Heart left ventricle (tissue), 16 donors: ENCODE results near the gene CCDC68. TPM values are rescaled to one million over a fixed set of nuclear protein-coding genes. Genes with fewer than 3 reads are reported as not detected.

ENCODE experiments used
- ATAC-seq, 4 donors: fragments of 200-7000 bp; cut with Tn5 transposase; one replicate each; pipeline ENCODE4 v1.9.1; 2020 to 2022; ENCODE audit warnings: moderate library complexity in 4 of 4, mild to moderate bottlenecking in 3 of 4, moderate number of reproducible peaks in 1 of 4
- DNase-seq, 5 donors: peaks; one replicate each; pipeline ENCODE4 v3.0.0-alpha.2; 2020
- H3K27ac ChIP-seq, 12 donors: fragments of 200-600 bp; sonication (generic) in 4 of 12; one replicate each; pipeline versions ENCODE4 v1.5.0 to v1.8.0; 2016 to 2022; ENCODE audit warnings: mild to moderate bottlenecking in 2 of 12
- H3K27me3 ChIP-seq, 9 donors: fragments of 200-600 bp; sonication (generic) in 2 of 9; one replicate each; pipeline versions ENCODE4 v1.5.1 to v1.8.0; 2016 to 2022; ENCODE audit warnings: mild to moderate bottlenecking in 3 of 9
- H3K36me3 ChIP-seq, 9 donors: fragments of 200-600 bp; sonication (generic) in 2 of 9; one replicate each; pipeline versions ENCODE4 v1.5.0 to v1.8.0; 2018 to 2022; ENCODE audit warnings: mild to moderate bottlenecking in 2 of 9
- H3K4me1 ChIP-seq, 12 donors: fragments of 200-600 bp; sonication (generic) in 4 of 12; one replicate each; pipeline versions ENCODE4 v1.5.0 to v1.8.0; 2016 to 2022; ENCODE audit warnings: mild to moderate bottlenecking in 3 of 12
- H3K4me3 ChIP-seq, 12 donors: fragments of 200-600 bp; sonication (generic) in 4 of 12; one replicate each; pipeline versions ENCODE4 v1.5.0 to v1.8.0; 2017 to 2022; ENCODE audit warnings: mild to moderate bottlenecking in 9 of 12, moderate library complexity in 4 of 12
- H3K9me3 ChIP-seq, 12 donors: fragments of 200-600 bp; sonication (generic) in 4 of 12; one replicate each; pipeline versions ENCODE4 v1.5.0 to v1.8.0; 2016 to 2022; ENCODE audit warnings: mild to moderate bottlenecking in 1 of 12
- CTCF ChIP-seq, 12 donors: fragments of 200-600 bp; sonication (generic) in 4 of 12; IDR thresholded peaks; one replicate each; pipeline versions ENCODE4 v1.5.0 to v1.8.0; 2018 to 2022; ENCODE audit warnings: antibody characterized with exemption in 12 of 12, mild to moderate bottlenecking in 5 of 12
- POLR2A ChIP-seq, 2 donors: fragments of 450-650 bp; IDR thresholded peaks; one replicate each; pipeline ENCODE4 v1.6.1; 2017; ENCODE audit warnings: antibody characterized with exemption in 2 of 2, mild to moderate bottlenecking in 2 of 2, moderate library complexity in 2 of 2
- WGBS, 4 donors: extraction: QIAGEN DNeasy Blood & Tissue Kit in 2 of 4; methylation state at CpG; one replicate each; pipeline versions ENCODE4 v1.1.5 to v1.1.7; 2013 to 2018; 5-methylcytosine and 5-hydroxymethylcytosine counted together
- intact Hi-C, 10 donors: fragments of 100-400 bp; cut with DNase I; formaldehyde crosslinking; loops; one replicate each; pipeline versions ENCODE4 v1.11.1 to v1.14.2; 2022
- polyA plus RNA-seq, 2 donors: library from polyadenylated mRNA; stranded (reverse); fragments of 200-250 nt; gene quantifications; one replicate each; pipeline ENCODE4 v1.2.3, GENCODE V29; 2013
- total RNA-seq, 9 donors: library from RNA; depleted of rRNA in 2 of 9; stranded (reverse); fragments of >200 nt in 2 of 9; fragmentation: NEBNext Ultra II Directional in 3 of 9; extraction: Animal tissue kit (Norgen Biotek cat#: 25700) in 3 of 9; gene quantifications; one replicate each; pipeline versions ENCODE4 v1.1.0 to v1.2.4, GENCODE V29; 2016 to 2023
- donor health status: ischemic (EF 13 %, LVEDD 7.1; RV severe dilation, severe dysfunction).
- donor health status: healthy with polysubstance abuse.
- donor health status: DM: no; HTN: yes; CAD: no.
- donor health status: DM: no; HTN: no; CAD: no.
- donor health status: ischemic (EF 25% LVEDD 6.9; RV normal size, moderate dysfunction).
- donor health status: ischemic (EF 25% LVEDD 5.7; RV mildly dilated, moderate dysfunction).
- donor health status: healthy.
- donor health status: DM: yes; HTN: yes; CAD: no.
- donor health status: ischemic (EF 35%, LVEDD 5.7; RV mildly dilated, moderate dysfunction).
- donor health status: nonischemic (EF 11% LVEDD 7.7; RV severe dilation, severe dysfunction).
- donor health status: DM: yes; HTN: yes; CAD: no.
- donor health status: PGD.
- donor health status: ischemic (EF 29% LVEDD 5.4; RV normal size, mild dysfunction).
- donor health status: nonischemic (EF 23%, LVEDD 6.1; RV moderate dilation, normal function).

Gene CCDC68
- total and polyA plus RNA-seq, 11 donors: 2.0 to 11.6 (median 4.2) TPM

DNA sequence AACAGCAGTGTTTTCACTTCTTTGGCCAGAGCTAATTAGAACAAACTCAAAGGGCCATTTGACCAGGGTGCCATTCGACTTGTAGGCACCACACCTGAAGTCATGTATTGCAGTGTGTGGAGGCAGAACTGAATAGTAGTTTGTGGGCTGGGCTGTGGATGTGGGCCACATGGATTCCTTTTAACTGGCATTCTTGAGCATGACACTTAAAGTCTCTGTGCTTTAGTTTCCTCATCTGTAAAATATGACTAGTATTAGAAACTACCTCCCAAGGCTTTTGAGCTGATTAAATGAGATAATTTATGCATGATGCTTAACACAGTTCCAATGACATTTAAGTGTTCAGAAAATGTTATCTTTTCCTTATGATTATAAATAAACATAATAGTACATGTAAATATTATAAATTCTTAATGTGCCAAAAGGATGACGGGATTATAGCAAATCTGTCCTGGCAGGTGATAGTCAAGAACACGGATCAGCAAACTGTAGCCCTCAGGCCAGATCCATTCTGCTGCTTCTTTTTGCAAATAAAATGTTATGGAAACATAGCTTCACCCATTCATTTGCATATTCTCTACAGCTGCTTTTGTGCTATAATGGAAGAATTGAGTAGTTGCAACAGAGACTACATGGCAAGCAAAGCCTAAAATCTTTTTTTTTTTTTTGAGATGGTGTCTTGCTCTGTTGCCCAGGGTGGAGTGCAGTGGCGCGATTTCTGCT, 36.3 kb upstream of the CCDC68 start:
- Histone ChIP-seq H3K27me3 (no peaks in the 10 kb centered on the region), H3K36me3 (no peaks in the 10 kb centered on the region), H3K27ac (no peak overlapping the region), H3K4me3 (no peak overlapping the region), H3K4me1 (no peaks in the 10 kb centered on the region), H3K9me3 (no peaks in the 10 kb centered on the region)
- intact Hi-C loops: no loop called here
- TF ChIP-seq POLR2A (IDR thresholded peaks at IDR 0.05) (no peak), CTCF (IDR thresholded peaks at IDR 0.05) (no peak)
- no peak for DNase-seq
- 95 to 96% (median 95%) methylated on average over 5 of the region's 5 CpGs for WGBS, 4 donors
- ATAC-seq: no peak

- ATAC-seq: no peak
- Histone ChIP-seq H3K27me3 (no peaks in the 10 kb centered on the region), H3K4me3 (no peak overlapping the region), H3K36me3 (no peaks in the 10 kb centered on the region), H3K4me1 (no peaks in the 10 kb centered on the region), H3K9me3 (no peaks in the 10 kb centered on the region), H3K27ac (no peak overlapping the region)
- no peak for DNase-seq
- TF ChIP-seq POLR2A (IDR thresholded peaks at IDR 0.05) (no peak), CTCF (IDR thresholded peaks at IDR 0.05) (no peak)
- intact Hi-C loops: no loop called here
- WGBS, 4 donors: 68 to 75% (median 72%) methylated on average over 4 of the region's 4 CpGs
Observed at GRCh38 chr18:54991981-54992380, 32.7 kb upstream of the CCDC68 start.

GRCh38 chr18:54984908-54985307, 25.6 kb upstream of the CCDC68 start:
- Histone ChIP-seq H3K27me3 (no peaks in the 10 kb centered on the region), H3K36me3 (no peaks in the 10 kb centered on the region), H3K9me3 (no peaks in the 10 kb centered on the region), H3K27ac (no peak overlapping the region), H3K4me3 (no peak overlapping the region), H3K4me1 (no peaks in the 10 kb centered on the region)
- no peak for TF ChIP-seq POLR2A (IDR thresholded peaks at IDR 0.05)
- no peak for TF ChIP-seq CTCF (IDR thresholded peaks at IDR 0.05)
- 86 to 93% (median 91%) methylated on average over 4 of the region's 4 CpGs for WGBS, 4 donors
- no peak for ATAC-seq
- intact Hi-C loops: loop anchor here in 9 of 10 donors (5.0 to 10.0 kb wide), 8 partner anchors 303 to 543 kb away; no protein-coding TSS in a partner anchor
- no peak for DNase-seq

- Histone ChIP-seq H3K4me3 (no peak overlapping the region), H3K4me1 (no peaks in the 10 kb centered on the region), H3K27me3 (no peaks in the 10 kb centered on the region), H3K27ac (no peak overlapping the region), H3K9me3 (no peaks in the 10 kb centered on the region), H3K36me3 (no peaks in the 10 kb centered on the region)
- 75 to 87% (median 80%) methylated on average over 3 of the region's 3 CpGs for WGBS, 4 donors
- no peak for ATAC-seq
- DNase-seq: no peak
- intact Hi-C loops: loop anchor here (2.0 to 10.0 kb wide), 12 partner anchors 301 to 591 kb away; no protein-coding TSS in a partner anchor
- TF ChIP-seq CTCF (IDR thresholded peaks at IDR 0.05): no peak
- TF ChIP-seq POLR2A (IDR thresholded peaks at IDR 0.05): no peak
Observed at GRCh38 chr18:54983791-54984190, 24.5 kb upstream of the CCDC68 start.
